MM.1S (cell line): Measurements from ENCODE around the gene TAF1B.

ENCODE experiments used
- CTCF ChIP-seq: fragments of 300-600 bp; sonication (generic); IDR thresholded peaks from 2 replicates; pipeline ENCODE4 v1.5.1; 2016; ENCODE audit warnings: antibody characterized with exemption, low read length, mixed read lengths
- EZH2 ChIP-seq: fragments of 300-600 bp; sonication (generic); optimal IDR thresholded peaks from 2 replicates; pipeline ENCODE3; 2017; ENCODE audit warnings: low read depth, mild to moderate bottlenecking, antibody characterized with exemption, low read length, mixed read lengths

DNA sequence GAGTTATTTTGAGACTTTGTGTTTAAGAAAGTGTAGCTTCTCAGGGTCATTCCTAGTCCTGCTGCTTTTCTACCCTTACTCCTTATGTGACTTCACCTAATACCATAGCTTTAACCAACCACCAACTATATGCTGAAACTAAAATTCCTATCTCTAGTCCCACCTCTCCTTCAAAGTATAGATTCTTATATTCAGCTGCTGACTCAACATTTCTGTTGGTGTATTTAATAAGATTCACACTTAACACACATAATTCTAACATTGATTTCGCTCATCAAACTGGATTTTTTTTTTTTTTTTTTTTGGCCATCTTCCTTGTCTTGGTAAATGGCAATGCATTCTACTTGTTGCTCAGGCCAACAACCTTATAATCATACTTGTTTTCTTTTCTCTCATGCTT, 30.1 kb downstream of the TAF1B start:
- TF ChIP-seq EZH2 (no peak), CTCF (no peak)
